ENCODE measurements around the gene PHOX2A.

- no peak for TF ChIP-seq CTCF (conservative IDR thresholded peaks at IDR 0.05; ENCODE audit: low read length)
- TF ChIP-seq EZH2phosphoT487 (IDR thresholded peaks at IDR 0.05; ENCODE audit: borderline replicate concordance), result no peak
Measured at GRCh38 chr11:72250661-72251464, 6.9 kb upstream of the PHOX2A start.

Measured in Loucy (cell line).